NT2/D1 (cell line): ENCODE results near the gene LSS.
A peak's percentile ranks its signal among the peaks of the same experiment; 100 is the strongest.
"Not testable (repeated sequence)": the region's sequence is repeated elsewhere in the genome, so short reads cannot be mapped to it uniquely, and the experiment has no call there.

Experiments
- DNase-seq: peaks from one replicate; pipeline ENCODE4 v3.0.0-alpha.2; 2011; ENCODE audit warnings: low read depth, low spot score
- H3K27me3 ChIP-seq: 2 replicates; pipeline ENCODE4 v1.6.0; 2011; ENCODE audit warnings: mild to moderate bottlenecking; ENCODE audit not compliant: insufficient read length, insufficient read depth
- H3K36me3 ChIP-seq: 2 replicates; pipeline ENCODE4 v1.6.1; 2011; ENCODE audit warnings: mild to moderate bottlenecking, low read length, mixed read lengths; ENCODE audit not compliant: insufficient read depth, insufficient read length
- H3K4me1 ChIP-seq: 2 replicates; pipeline ENCODE4 v1.5.1; 2011; ENCODE audit not compliant: insufficient read depth, insufficient read length
- H3K4me3 ChIP-seq: 2 replicates; pipeline ENCODE4 v1.5.1; 2011; ENCODE audit warnings: low read depth; ENCODE audit not compliant: insufficient read length
- H3K9ac ChIP-seq: 2 replicates; pipeline ENCODE4 v1.6.0; 2011; ENCODE audit warnings: low read depth; ENCODE audit not compliant: insufficient read length
- H3K9me3 ChIP-seq: 2 replicates; pipeline ENCODE4 v1.5.1; 2011; ENCODE audit warnings: mild to moderate bottlenecking, low read length; ENCODE audit not compliant: insufficient read depth
- SUZ12 ChIP-seq: IDR thresholded peaks from 2 replicates; pipeline ENCODE4 v1.6.1; 2011; ENCODE audit not compliant: insufficient read length, insufficient read depth; ENCODE audit errors: extremely low read depth
- YY1 ChIP-seq: IDR thresholded peaks from 2 replicates; pipeline ENCODE4 v1.6.1; 2011; ENCODE audit not compliant: insufficient read length, insufficient read depth
- ZNF274 ChIP-seq: IDR thresholded peaks from 2 replicates; pipeline ENCODE4 v1.6.1; 2011; ENCODE audit warnings: mild to moderate bottlenecking, low read depth, low read length

LSS gene

GRCh38 chr21:46150491-46151121 is 78.0 kb downstream of the LSS start:
- Histone ChIP-seq H3K36me3 (no peaks in the 10 kb centered on the region), H3K27me3 (no peaks in the 10 kb centered on the region), H3K4me3 (no peak overlapping the region), H3K4me1 (peaks cover 45% of the 10 kb centered on the region), H3K9me3 (no peaks in the 10 kb centered on the region), H3K9ac (peak overlapping the region; percentile 7)
- no peak for DNase-seq
- TF ChIP-seq SUZ12, result no peak
- TF ChIP-seq YY1, result no peak
- TF ChIP-seq ZNF274, result no peak

GRCh38 chr21:46150073-46150472 is 78.5 kb downstream of the LSS start:
- no peaks in the 10 kb centered on the region for H3K9me3 ChIP-seq
- no peaks in the 10 kb centered on the region for H3K27me3 ChIP-seq
- H3K4me3 ChIP-seq, result no peak overlapping the region
- no peaks in the 10 kb centered on the region for H3K36me3 ChIP-seq
- TF ChIP-seq SUZ12 (no peak), ZNF274 (no peak), YY1 (no peak)
- no peak for DNase-seq
- no peak overlapping the region for H3K9ac ChIP-seq
- peaks cover 40% of the 10 kb centered on the region for H3K4me1 ChIP-seq

- H3K4me1 ChIP-seq, result peaks cover 35% of the 10 kb centered on the region
- TF ChIP-seq SUZ12, result no peak
- no peak for TF ChIP-seq YY1
- TF ChIP-seq ZNF274, result no peak
- H3K4me3 ChIP-seq, result no peak overlapping the region
- no peaks in the 10 kb centered on the region for H3K36me3 ChIP-seq
- no peak for DNase-seq
- H3K9me3 ChIP-seq, result no peaks in the 10 kb centered on the region
- H3K9ac ChIP-seq, result peak overlapping the region; percentile 3
- no peaks in the 10 kb centered on the region for H3K27me3 ChIP-seq
These were observed 79.2 kb downstream of the LSS start for GRCh38 chr21:46149205-46149901.

- Histone ChIP-seq H3K4me3 (no peak overlapping the region), H3K9ac (no peak overlapping the region), H3K36me3 (no peaks in the 10 kb centered on the region), H3K4me1 (peaks cover 30% of the 10 kb centered on the region), H3K9me3 (no peaks in the 10 kb centered on the region), H3K27me3 (no peaks in the 10 kb centered on the region)
- DNase-seq, result no peak
- TF ChIP-seq ZNF274, result no peak
- no peak for TF ChIP-seq SUZ12
- TF ChIP-seq YY1, result no peak
These were observed 80.5 kb downstream of the LSS start for GRCh38 chr21:46148106-46148505.

GRCh38 chr21:46147429-46147828 is 81.1 kb downstream of the LSS start:
- H3K9me3 ChIP-seq, H3K9ac ChIP-seq, H3K4me3 ChIP-seq, H3K27me3 ChIP-seq, H3K36me3 ChIP-seq: not testable (repeated sequence)
- H3K4me1 ChIP-seq, result peaks cover 25% of the 10 kb centered on the region
- peak; percentile 61 for DNase-seq

GRCh38 chr21:46146856-46147255 is 81.7 kb downstream of the LSS start:
- H3K4me1 ChIP-seq, result peaks cover 23% of the 10 kb centered on the region
- H3K9me3 ChIP-seq, result peaks cover 8% of the 10 kb centered on the region; the same call in 1 of the 2 replicates
- H3K9ac ChIP-seq, result peak overlapping the region; percentile 13
- no peak for DNase-seq
- no peaks in the 10 kb centered on the region for H3K27me3 ChIP-seq
- no peak overlapping the region for H3K4me3 ChIP-seq
- no peak for TF ChIP-seq ZNF274
- no peak for TF ChIP-seq SUZ12
- TF ChIP-seq YY1, result no peak
- H3K36me3 ChIP-seq, result peaks cover 7% of the 10 kb centered on the region

GRCh38 chr21:46145840-46146691 is 82.5 kb downstream of the LSS start:
- peaks cover 10% of the 10 kb centered on the region for H3K36me3 ChIP-seq
- H3K4me3 ChIP-seq, result no peak overlapping the region
- no peak for DNase-seq
- H3K4me1 ChIP-seq, result peaks cover 18% of the 10 kb centered on the region
- H3K27me3 ChIP-seq, result no peaks in the 10 kb centered on the region
- H3K9me3 ChIP-seq, result peaks cover 8% of the 10 kb centered on the region; the same call in 1 of the 2 replicates
- H3K9ac ChIP-seq, result no peak overlapping the region
- TF ChIP-seq SUZ12 (no peak), ZNF274 (no peak), YY1 (no peak)
